HG03521 (cell line): ENCODE measurements around the gene SMTN.

ENCODE experiments used
- ATAC-seq: cut with Tn5 transposase; IDR thresholded peaks from one replicate; pipeline ENCODE4 v1.9.1; 2021; ENCODE audit warnings: mild to moderate bottlenecking, moderate library complexity; ENCODE audit not compliant: unreplicated experiment

The SMTN gene

GRCh38 chr22:31148953-31149627 is 68.0 kb downstream of the SMTN start:
- no peak for ATAC-seq

GRCh38 chr22:31150615-31151014 is 69.5 kb downstream of the SMTN start:
- ATAC-seq: no peak

- ATAC-seq: no peak
Observed at GRCh38 chr22:31151872-31152271, 70.8 kb downstream of the SMTN start.

GRCh38 chr22:31153357-31153756 is 72.2 kb downstream of the SMTN start:
- ATAC-seq: no peak
